GM12878 (cell line): ENCODE data around the gene EVA1A. TPM values are rescaled to one million over a fixed set of nuclear protein-coding genes. Genes with fewer than 3 reads are reported as not detected.

Experiments used
- ATAC-seq: fragments of 200-7000 bp; cut with Tn5 transposase; 3 replicates; pipeline ENCODE4 v1.9.1; 2020; ENCODE audit warnings: mild to moderate bottlenecking, moderate library complexity
- BruUV-seq: library from RNA; stranded (reverse); fragments of 400-500 nt; replicated peaks from 2 replicates; lab custom pipeline; 2021; lab: Mats Ljungman, UMichigan
- CTCF ChIA-PET: fragments of 300-600 bp; sonication (Branson Sonifier 250); formaldehyde crosslinking; extraction: SDS; loops from one replicate; lab custom pipeline; 2021; ENCODE audit warnings: inconsistent platforms; lab: Yijun Ruan, JAX
- POLR2A ChIA-PET: fragments of 350-600 bp; formaldehyde crosslinking; extraction: SDS; loops from one replicate; lab custom pipeline; 2021; ENCODE audit warnings: inconsistent platforms; lab: Charles Lee
- RAD21 ChIA-PET: fragments of 300-600 bp; sonication (Branson Sonifier 250); formaldehyde crosslinking; loops from one replicate; lab custom pipeline; 2023; ENCODE audit warnings: antibody characterized with exemption; ENCODE audit not compliant: unreplicated experiment; lab: Charles Lee
- SMC1A ChIA-PET: fragments of 300-600 bp; sonication (Branson Sonifier 250); formaldehyde crosslinking; loops from one replicate; lab custom pipeline; 2023; ENCODE audit not compliant: unreplicated experiment, uncharacterized antibody; lab: Charles Lee
- DNase-seq: peaks from one replicate; pipeline ENCODE4 v3.0.0-alpha.2; 2011; ENCODE audit warnings: low read depth, low spot score
- FAIRE-seq: peaks from 3 replicates; lab custom pipeline; 2011; peaks lifted over from hg19 to GRCh38; lab: Jason Lieb, UNC
- H2AFZ ChIP-seq: 2 replicates; pipeline ENCODE4 v1.6.0; 2011; ENCODE audit warnings: low read depth, low read length, control low read depth; ENCODE audit not compliant: control insufficient read depth
- H3K27ac ChIP-seq: 2 replicates; pipeline ENCODE4 v1.5.1; 2011; ENCODE audit warnings: control low read depth; ENCODE audit not compliant: control insufficient read depth, insufficient read depth
- H3K27me3 ChIP-seq, 2 experiments: replicated peaks in 1 of 2; 2 replicates each; pipeline versions ENCODE4 v1.6.0 to v1.6.1; 2011; ENCODE audit warnings: low read length in 1 of 2; ENCODE audit not compliant: control insufficient read depth in 2 of 2, insufficient read depth in 2 of 2
- H3K36me3 ChIP-seq, 2 experiments: 2 replicates each; pipeline ENCODE4 v1.5.1; 2011; ENCODE audit warnings: low read length in 1 of 2; ENCODE audit not compliant: control insufficient read depth in 2 of 2, insufficient read depth in 2 of 2
- H3K4me1 ChIP-seq: 2 replicates; pipeline ENCODE4 v1.6.1; 2011; ENCODE audit warnings: mild to moderate bottlenecking, low read length, moderate library complexity, mixed read lengths; ENCODE audit not compliant: control insufficient read depth, insufficient read depth
- H3K4me2 ChIP-seq: 2 replicates; pipeline ENCODE4 v1.6.0; 2011; ENCODE audit warnings: control low read depth; ENCODE audit not compliant: control insufficient read depth, insufficient read depth
- H3K4me3 ChIP-seq: fragments of 200-600 bp; sonication (generic); 2 replicates; pipeline ENCODE4 v1.5.1; 2016
- H3K79me2 ChIP-seq: 2 replicates; pipeline ENCODE4 v1.6.0; 2011; ENCODE audit warnings: low read length; ENCODE audit not compliant: control insufficient read depth, insufficient read depth
- H3K9ac ChIP-seq: 2 replicates; pipeline ENCODE4 v1.8.0; 2011; ENCODE audit warnings: low read length, control low read depth, mixed read lengths; ENCODE audit not compliant: control insufficient read depth, insufficient read depth
- H3K9me3 ChIP-seq: replicated peaks from 3 replicates; pipeline ENCODE4 v1.5.1; 2011; ENCODE audit warnings: mild to moderate bottlenecking, low read length; ENCODE audit not compliant: control insufficient read depth, insufficient read depth
- H4K20me1 ChIP-seq: 2 replicates; pipeline ENCODE4 v1.6.0; 2011; ENCODE audit not compliant: control insufficient read depth, insufficient read depth
- ASH2L ChIP-seq: fragments of 300-600, 200-600 bp; sonication (generic); IDR thresholded peaks from 2 replicates; pipeline ENCODE4 v1.6.1; 2017; ENCODE audit warnings: low read depth, mild to moderate bottlenecking, borderline replicate concordance
- BACH1 ChIP-seq: fragments of 450-650 bp; IDR thresholded peaks from 2 replicates; pipeline ENCODE4 v1.6.1; 2017; ENCODE audit warnings: mild to moderate bottlenecking, borderline replicate concordance
- BHLHE40 ChIP-seq, 2 experiments: fragments of 450-650 bp in 1 of 2; IDR thresholded peaks; 2 replicates each; pipeline ENCODE4 v1.6.1; 2011 to 2017; ENCODE audit warnings: low read depth in 2 of 2, borderline replicate concordance in 1 of 2, improper control_type of control experiment in 1 of 2, low read length in 1 of 2, mild to moderate bottlenecking in 1 of 2
- FOS ChIP-seq: IDR thresholded peaks from 3 replicates; pipeline ENCODE4 v1.6.1; 2011; ENCODE audit warnings: borderline replicate concordance; ENCODE audit not compliant: insufficient read length; ENCODE audit errors: extremely low read depth
- HDGF ChIP-seq: fragments of 450-650 bp; IDR thresholded peaks from 2 replicates; pipeline ENCODE4 v1.6.1; 2016; ENCODE audit warnings: antibody characterized with exemption
- IKZF1 ChIP-seq: fragments of 450-650 bp; conservative IDR thresholded peaks from 2 replicates; pipeline ENCODE4 v1.6.1; 2017; ENCODE audit warnings: antibody characterized with exemption, mild to moderate bottlenecking
- IKZF2 ChIP-seq, 2 experiments: fragments of 450-650 bp; IDR thresholded peaks; 2 replicates each; pipeline ENCODE4 v1.6.1; 2017; ENCODE audit warnings: mild to moderate bottlenecking in 2 of 2, moderate library complexity in 2 of 2
- POU2F2 ChIP-seq: IDR thresholded peaks from 3 replicates; pipeline ENCODE4 v1.6.1; 2011; ENCODE audit warnings: low read depth, mild to moderate bottlenecking, low read length, borderline replicate concordance
- RUNX3 ChIP-seq: IDR thresholded peaks from 2 replicates; pipeline ENCODE4 v1.6.1; 2012; ENCODE audit warnings: low read length, inconsistent platforms
- SIX5 ChIP-seq: IDR thresholded peaks from 2 replicates; pipeline ENCODE4 v1.6.1; 2011; ENCODE audit warnings: mild to moderate bottlenecking, low read depth, low read length, moderate library complexity; ENCODE audit not compliant: severe bottlenecking
- SREBF1 ChIP-seq: IDR thresholded peaks from 2 replicates; pipeline ENCODE4 v1.6.1; 2012; ENCODE audit warnings: mild to moderate bottlenecking, low read length
- SUZ12 ChIP-seq: fragments of 200-600 bp; sonication (generic); IDR thresholded peaks from one replicate; pipeline ENCODE4 v1.6.1; 2018; ENCODE audit warnings: antibody characterized with exemption, mild to moderate bottlenecking; ENCODE audit not compliant: unreplicated experiment
- ZNF207 ChIP-seq: fragments of 450-650 bp; IDR thresholded peaks from 2 replicates; pipeline ENCODE4 v1.6.1; 2014; ENCODE audit warnings: antibody characterized with exemption, mild to moderate bottlenecking, borderline replicate concordance
- ZNF384 ChIP-seq: IDR thresholded peaks from 2 replicates; pipeline ENCODE4 v1.6.1; 2012; ENCODE audit warnings: low read depth, mild to moderate bottlenecking, low read length, improper control_type of control experiment, borderline replicate concordance
- ZZZ3 ChIP-seq: IDR thresholded peaks from 2 replicates; pipeline ENCODE4 v1.6.1; 2011; ENCODE audit warnings: low read depth; ENCODE audit not compliant: control insufficient read depth, insufficient read length
- WGBS: methylation state at CpG from one replicate; pipeline ENCODE4 v1.1.6; 2016; ENCODE audit warnings: low lambda C conversion rate; ENCODE audit not compliant: insufficient replicate concordance, insufficient coverage; ENCODE audit errors: missing lambda C conversion rate; 5-methylcytosine and 5-hydroxymethylcytosine counted together
- in situ Hi-C: fragments of 300-500 bp; cut with MboI; formaldehyde crosslinking; loops from 9 replicates; pipeline ENCODE4 v1.14.3; 2018; ENCODE audit warnings: mixed read lengths
- intact Hi-C: fragments of 100-400 bp; cut with micrococcal nuclease; formaldehyde crosslinking; loops from one replicate; pipeline ENCODE4 v1.14.2; 2022; ENCODE audit not compliant: unreplicated experiment
- polyA plus RNA-seq, 11 experiments: library from polyadenylated mRNA; depleted of rRNA in 4 of 11; unstranded in 6 of 11; stranded (reverse) in 5 of 11; fragments of >200 nt; fragmentation: Nextera tagmentation in 4 of 11; fragmentation: Illumina TruSeq in 1 of 11; extraction: Ambion mirVana in 4 of 11; extraction: Trizol in 1 of 11; gene quantifications; 1 replicate in 1 of 11; 2 replicates in 10 of 11; pipeline versions ENCODE4 v1.2.1 to v1.2.3, GENCODE V29; 2011 to 2016; ENCODE audit warnings: inconsistent platforms in 2 of 11, missing spikeins in 2 of 11, low read depth in 1 of 11
- total RNA-seq, 4 experiments: library from RNA; depleted of rRNA in 3 of 4; stranded (reverse); fragments of >200 nt in 3 of 4; fragmentation: Illumina TruSeq in 1 of 4; extraction: Trizol in 1 of 4; gene quantifications; 2 replicates each; pipeline versions ENCODE4 v1.2.1 to v1.2.3, GENCODE V29; 2013 to 2021
- TF ChIP-seq, protein P1 (sequence below): IDR thresholded peaks from 2 replicates; pipeline ENCODE4 v1.6.1; 2012; ENCODE audit warnings: low read depth, low read length, improper control_type of control experiment
- TF ChIP-seq, protein P2 (sequence below): fragments of 450-650 bp; IDR thresholded peaks from 2 replicates; pipeline ENCODE4 v1.6.1; 2017; ENCODE audit warnings: mild to moderate bottlenecking, low read depth, inconsistent platforms; ENCODE audit not compliant: poor library complexity, severe bottlenecking
- TF ChIP-seq, protein P3 (sequence below): fragments of 150-350 bp; IDR thresholded peaks from 2 replicates; pipeline ENCODE4 v1.6.1; 2014; ENCODE audit warnings: mild to moderate bottlenecking, low read depth, low read length

Gene EVA1A
- total and polyA plus RNA-seq, 10 of the 15 experiments (the other 5 are each of a cell fraction or from before 2014, with no cell fraction given): 0.13 to 1.0 (median 0.34) TPM; not detected in 5

DNA sequence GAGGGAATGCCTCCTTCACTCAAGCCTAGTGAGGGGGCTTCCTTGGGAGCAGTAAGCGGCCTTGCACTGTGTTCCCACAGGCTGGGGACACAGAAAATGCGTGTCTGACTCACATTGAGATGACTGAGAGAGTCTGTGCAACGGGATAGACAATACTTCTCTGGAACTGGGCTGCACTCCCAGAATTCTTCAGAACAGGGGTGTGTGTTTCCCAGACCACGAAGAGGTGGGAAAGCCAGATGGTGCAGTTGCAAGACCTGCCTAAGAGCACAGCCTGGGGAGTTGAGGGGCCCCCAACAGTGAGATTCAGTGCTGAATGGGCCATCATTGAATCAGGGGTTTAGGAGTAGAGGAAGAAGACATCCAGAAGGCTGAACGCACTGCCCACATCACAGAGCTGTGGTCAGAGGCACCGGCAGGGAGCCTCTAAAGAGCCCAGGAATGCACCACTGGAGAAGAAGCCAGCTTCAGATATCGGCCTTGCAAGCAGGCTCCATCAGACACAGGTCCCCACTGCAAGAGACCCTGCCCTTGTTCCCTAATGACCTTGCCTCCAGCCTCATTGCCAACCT, 49.3 kb upstream of the EVA1A start (continued):
- TF ChIP-seq SUZ12 (no peak), RUNX3 (no peak), ZNF384 (no peak), ZZZ3 (no peak), POU2F2 (no peak)
- TF ChIP-seq, protein P1, sequence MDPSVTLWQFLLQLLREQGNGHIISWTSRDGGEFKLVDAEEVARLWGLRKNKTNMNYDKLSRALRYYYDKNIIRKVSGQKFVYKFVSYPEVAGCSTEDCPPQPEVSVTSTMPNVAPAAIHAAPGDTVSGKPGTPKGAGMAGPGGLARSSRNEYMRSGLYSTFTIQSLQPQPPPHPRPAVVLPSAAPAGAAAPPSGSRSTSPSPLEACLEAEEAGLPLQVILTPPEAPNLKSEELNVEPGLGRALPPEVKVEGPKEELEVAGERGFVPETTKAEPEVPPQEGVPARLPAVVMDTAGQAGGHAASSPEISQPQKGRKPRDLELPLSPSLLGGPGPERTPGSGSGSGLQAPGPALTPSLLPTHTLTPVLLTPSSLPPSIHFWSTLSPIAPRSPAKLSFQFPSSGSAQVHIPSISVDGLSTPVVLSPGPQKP: no peak
- TF ChIP-seq, protein P2, sequence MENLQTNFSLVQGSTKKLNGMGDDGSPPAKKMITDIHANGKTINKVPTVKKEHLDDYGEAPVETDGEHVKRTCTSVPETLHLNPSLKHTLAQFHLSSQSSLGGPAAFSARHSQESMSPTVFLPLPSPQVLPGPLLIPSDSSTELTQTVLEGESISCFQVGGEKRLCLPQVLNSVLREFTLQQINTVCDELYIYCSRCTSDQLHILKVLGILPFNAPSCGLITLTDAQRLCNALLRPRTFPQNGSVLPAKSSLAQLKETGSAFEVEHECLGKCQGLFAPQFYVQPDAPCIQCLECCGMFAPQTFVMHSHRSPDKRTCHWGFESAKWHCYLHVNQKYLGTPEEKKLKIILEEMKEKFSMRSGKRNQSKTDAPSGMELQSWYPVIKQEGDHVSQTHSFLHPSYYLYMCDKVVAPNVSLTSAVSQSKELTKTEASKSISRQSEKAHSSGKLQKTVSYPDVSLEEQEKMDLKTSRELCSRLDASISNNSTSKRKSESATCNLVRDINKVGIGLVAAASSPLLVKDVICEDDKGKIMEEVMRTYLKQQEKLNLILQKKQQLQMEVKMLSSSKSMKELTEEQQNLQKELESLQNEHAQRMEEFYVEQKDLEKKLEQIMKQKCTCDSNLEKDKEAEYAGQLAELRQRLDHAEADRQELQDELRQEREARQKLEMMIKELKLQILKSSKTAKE: no peak
- TF ChIP-seq, all 136 proteins: peak for 0

DNA sequence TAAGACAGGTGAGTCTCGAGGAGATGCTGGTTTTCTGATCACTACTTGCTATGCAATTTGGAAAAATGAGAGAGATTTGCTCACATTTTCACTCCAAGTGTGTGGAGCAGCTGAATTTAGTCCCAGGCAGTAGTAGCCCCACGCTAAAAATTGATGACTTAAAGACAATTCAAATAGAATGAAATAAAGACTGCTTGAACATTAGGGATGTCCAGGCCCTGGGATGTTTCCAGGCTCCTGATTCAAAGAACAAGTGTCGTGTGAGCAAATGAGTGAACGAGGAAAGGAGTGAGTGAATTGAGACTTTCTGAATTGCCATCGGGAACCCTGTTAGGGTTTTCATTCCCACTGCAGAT, 48.6 kb upstream of the EVA1A start:
- no peak for FAIRE-seq
- H3K4me1 ChIP-seq: 0 out of 2 replicates have a peak, but pooled peaks cover 2% of the 10 kb centered on the region
- H3K4me2 ChIP-seq: no peak overlapping the region
- CTCF ChIA-PET: interaction anchor here (0.7 to 3.6 kb wide), 37 partner anchors 10 to 756 kb away, joined by 3 to 76 read pairs (median 6); partner anchors contain the start of gene TACR1
- POLR2A ChIA-PET: no interaction called here
- 23% methylated on average over 5 of the region's 5 CpGs for WGBS
- no peaks in the 10 kb centered on the region for H4K20me1 ChIP-seq
- in situ Hi-C loops: loop anchor here (5.0 to 10.0 kb wide), 4 partner anchors 142 to 915 kb away; no protein-coding TSS in a partner anchor
- SMC1A ChIA-PET: interaction anchor here (1.3 to 3.1 kb wide), 9 partner anchors 13 to 910 kb away, joined by 4 to 19 read pairs (median 8); partner anchors contain the start of gene TACR1
- H3K36me3 ChIP-seq: no peaks in the 10 kb centered on the region
- DNase-seq: no peak
- RAD21 ChIA-PET: interaction anchor here (1.3 to 2.1 kb wide), 8 partner anchors 10 to 690 kb away, joined by 4 to 25 read pairs (median 8); no protein-coding TSS in a partner anchor
- no peak overlapping the region for H3K4me3 ChIP-seq
- no peak for ATAC-seq
- intact Hi-C loops: loop anchor here (1.0 to 5.0 kb wide), 6 partner anchors 145 to 692 kb away; no protein-coding TSS in a partner anchor
- no peaks in the 10 kb centered on the region for H3K79me2 ChIP-seq
- no peaks in the 10 kb centered on the region for H3K27me3 ChIP-seq
- BruUV-seq: no TSS peak
- no peaks in the 10 kb centered on the region for H3K9me3 ChIP-seq
- H3K9ac ChIP-seq: no peak overlapping the region
- no peak overlapping the region for H3K27ac ChIP-seq
- H2AFZ ChIP-seq: no peak overlapping the region
- TF ChIP-seq BACH1 (no peak), SIX5 (no peak), ZNF207 (no peak), SREBF1 (no peak), IKZF1 (no peak), HDGF (no peak), ASH2L (no peak), BHLHE40 (IDR thresholded peaks at IDR 0.05; ENCODE audit: borderline replicate concordance in 1 of 2, low read depth in 2 of 2, low read length in 1 of 2) (no peak), IKZF2 (IDR thresholded peaks at IDR 0.05) (no peak), FOS (no peak)
- TF ChIP-seq, protein P3, sequence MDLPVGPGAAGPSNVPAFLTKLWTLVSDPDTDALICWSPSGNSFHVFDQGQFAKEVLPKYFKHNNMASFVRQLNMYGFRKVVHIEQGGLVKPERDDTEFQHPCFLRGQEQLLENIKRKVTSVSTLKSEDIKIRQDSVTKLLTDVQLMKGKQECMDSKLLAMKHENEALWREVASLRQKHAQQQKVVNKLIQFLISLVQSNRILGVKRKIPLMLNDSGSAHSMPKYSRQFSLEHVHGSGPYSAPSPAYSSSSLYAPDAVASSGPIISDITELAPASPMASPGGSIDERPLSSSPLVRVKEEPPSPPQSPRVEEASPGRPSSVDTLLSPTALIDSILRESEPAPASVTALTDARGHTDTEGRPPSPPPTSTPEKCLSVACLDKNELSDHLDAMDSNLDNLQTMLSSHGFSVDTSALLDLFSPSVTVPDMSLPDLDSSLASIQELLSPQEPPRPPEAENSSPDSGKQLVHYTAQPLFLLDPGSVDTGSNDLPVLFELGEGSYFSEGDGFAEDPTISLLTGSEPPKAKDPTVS: no peak
